ENCODE results near the gene SLC47A2. TPM values are rescaled to one million over a fixed set of nuclear protein-coding genes. Genes with fewer than 3 reads are reported as not detected.

SLC47A2 gene
- total RNA-seq, 1 donor from 2014 or later, result 1.5 TPM

- DNase-seq, result no peak
Observed at GRCh38 chr17:19644493-19645210, 71.7 kb downstream of the SLC47A2 start.

GRCh38 chr17:19642373-19642893 lies 74.0 kb downstream of the SLC47A2 start:
- no peak for DNase-seq

- DNase-seq, result no peak
Observed at GRCh38 chr17:19641687-19642372, 74.6 kb downstream of the SLC47A2 start.

- no peak for DNase-seq
Observed at GRCh38 chr17:19631905-19632304, 84.5 kb downstream of the SLC47A2 start.

GRCh38 chr17:19630661-19631060 lies 85.7 kb downstream of the SLC47A2 start:
- DNase-seq, result no peak

- no peak for DNase-seq
Observed at GRCh38 chr17:19630035-19630434, 86.3 kb downstream of the SLC47A2 start.

- DNase-seq, result peak; percentile 30
Observed at GRCh38 chr17:19629449-19629848, 86.9 kb downstream of the SLC47A2 start.

Small RNA genes lying within 50 kb of the gene (small RNA-seq; reads per million reads assigned to genes)
- not detected for gene RF00322 (ENCODE audit: low replicate concordance)

Other genes with a start within 250 kb of the SLC47A2 start
- 10.9 TPM for gene SLC47A1, start 182.7 kb downstream of the SLC47A2 start, total RNA-seq
- 210 TPM for gene ALDH3A2, start 67.8 kb downstream of the SLC47A2 start, total RNA-seq
- 17.1 TPM for gene ALDH3A1, start 31.7 kb upstream of the SLC47A2 start, total RNA-seq
- 24.6 TPM for gene ULK2, start 151.4 kb upstream of the SLC47A2 start, total RNA-seq

Data from tongue (tissue), 3 donors.